Measurements from ENCODE around the gene PSD2.

The PSD2 gene

DNA sequence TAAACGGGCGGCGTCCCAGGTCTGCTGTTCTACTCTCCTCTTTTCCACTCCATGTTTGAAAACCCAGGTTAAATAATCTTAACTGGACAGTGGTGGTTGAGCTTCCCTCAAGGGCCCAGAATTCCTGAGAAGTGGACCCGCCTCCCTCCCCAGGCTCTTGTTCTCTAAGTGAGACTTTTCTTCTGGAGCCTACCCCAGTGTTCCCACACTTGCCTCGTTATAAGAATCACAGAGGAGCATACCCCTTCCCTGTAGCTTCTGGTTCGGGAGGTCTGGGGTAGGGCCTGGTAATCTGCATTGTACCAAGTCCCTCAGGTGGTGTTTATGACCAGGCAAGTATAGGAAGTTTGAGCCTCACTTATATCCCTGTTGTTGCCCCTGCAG lies 12.0 kb downstream of the PSD2 start:
- TF ChIP-seq, protein P1, sequence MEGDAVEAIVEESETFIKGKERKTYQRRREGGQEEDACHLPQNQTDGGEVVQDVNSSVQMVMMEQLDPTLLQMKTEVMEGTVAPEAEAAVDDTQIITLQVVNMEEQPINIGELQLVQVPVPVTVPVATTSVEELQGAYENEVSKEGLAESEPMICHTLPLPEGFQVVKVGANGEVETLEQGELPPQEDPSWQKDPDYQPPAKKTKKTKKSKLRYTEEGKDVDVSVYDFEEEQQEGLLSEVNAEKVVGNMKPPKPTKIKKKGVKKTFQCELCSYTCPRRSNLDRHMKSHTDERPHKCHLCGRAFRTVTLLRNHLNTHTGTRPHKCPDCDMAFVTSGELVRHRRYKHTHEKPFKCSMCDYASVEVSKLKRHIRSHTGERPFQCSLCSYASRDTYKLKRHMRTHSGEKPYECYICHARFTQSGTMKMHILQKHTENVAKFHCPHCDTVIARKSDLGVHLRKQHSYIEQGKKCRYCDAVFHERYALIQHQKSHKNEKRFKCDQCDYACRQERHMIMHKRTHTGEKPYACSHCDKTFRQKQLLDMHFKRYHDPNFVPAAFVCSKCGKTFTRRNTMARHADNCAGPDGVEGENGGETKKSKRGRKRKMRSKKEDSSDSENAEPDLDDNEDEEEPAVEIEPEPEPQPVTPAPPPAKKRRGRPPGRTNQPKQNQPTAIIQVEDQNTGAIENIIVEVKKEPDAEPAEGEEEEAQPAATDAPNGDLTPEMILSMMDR (IDR thresholded peaks at IDR 0.05; ENCODE audit: control insufficient read depth, extremely low read depth, insufficient read depth): no peak
- no peak for DNase-seq (ENCODE audit: low read depth)
- no peak overlapping the region for H3K4me3 ChIP-seq (ENCODE audit: low read depth, low read length)

DNA sequence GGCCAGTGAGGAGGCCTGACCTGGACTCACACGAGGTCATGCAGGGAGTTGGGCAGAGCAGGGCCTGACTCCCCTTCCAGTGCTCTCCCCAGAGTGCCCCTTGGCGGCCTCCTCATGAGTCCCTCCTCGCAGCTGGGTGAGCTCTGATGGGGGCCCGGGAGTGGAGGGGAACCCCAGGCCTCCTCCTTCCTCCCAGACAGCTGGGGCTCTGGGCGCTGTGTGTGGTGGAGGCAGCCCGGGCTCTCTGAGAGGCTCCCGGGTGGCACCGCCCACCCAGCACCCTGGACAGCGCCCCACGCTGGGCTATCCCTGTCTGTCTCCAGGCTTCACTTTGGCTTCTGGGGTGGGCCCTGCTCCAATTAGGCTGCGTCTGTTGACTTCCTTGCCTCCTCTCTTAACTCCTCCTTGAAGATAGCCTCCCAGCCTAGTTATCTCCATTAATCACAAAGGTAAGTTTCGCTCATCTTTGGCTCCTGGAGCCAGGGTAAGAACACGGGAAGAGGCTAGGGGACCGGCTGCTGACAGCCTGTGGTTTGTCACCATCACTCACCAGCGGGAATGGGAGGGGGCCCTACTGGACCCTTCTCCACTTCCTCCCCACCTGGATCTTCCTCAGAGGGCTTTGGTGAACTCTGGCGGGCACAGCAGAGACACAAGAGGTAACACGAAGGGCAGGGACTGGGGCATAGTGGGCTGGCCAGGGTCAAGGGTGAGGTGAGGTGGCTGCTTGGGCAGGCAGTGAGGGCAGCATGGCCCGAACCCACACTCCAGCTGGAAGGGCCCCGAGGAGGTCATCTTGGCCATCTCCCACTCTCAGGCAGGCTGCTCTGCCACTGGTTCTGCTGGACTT lies 13.1 kb downstream of the PSD2 start:
- no peak overlapping the region for H3K4me3 ChIP-seq (ENCODE audit: low read depth, low read length)
- TF ChIP-seq, protein P1 (IDR thresholded peaks at IDR 0.05; ENCODE audit: control insufficient read depth, extremely low read depth, insufficient read depth): no peak
- no peak for DNase-seq (ENCODE audit: low read depth)

DNA sequence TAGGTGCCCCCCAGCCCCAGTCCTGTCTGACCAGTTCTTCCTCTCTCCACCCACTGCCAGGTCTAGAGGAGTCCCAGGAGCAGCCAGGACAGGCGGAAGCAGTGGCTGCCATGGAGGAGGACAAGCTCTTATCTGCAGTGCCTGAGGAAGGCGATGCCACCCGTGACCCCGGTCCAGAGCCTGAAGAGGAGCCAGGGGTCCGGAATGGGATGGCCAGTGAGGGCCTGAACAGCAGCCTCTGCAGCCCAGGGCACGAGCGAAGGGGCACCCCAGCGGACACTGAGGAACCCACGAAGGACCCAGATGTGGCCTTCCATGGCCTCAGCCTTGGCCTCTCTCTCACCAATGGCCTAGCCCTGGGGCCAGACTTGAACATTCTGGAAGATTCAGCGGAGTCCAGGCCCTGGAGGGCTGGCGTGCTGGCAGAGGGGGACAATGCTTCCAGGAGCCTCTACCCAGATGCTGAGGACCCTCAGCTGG lies 13.8 kb downstream of the PSD2 start:
- TF ChIP-seq, protein P1 (IDR thresholded peaks at IDR 0.05; ENCODE audit: control insufficient read depth, extremely low read depth, insufficient read depth): no peak
- no peak for DNase-seq (ENCODE audit: low read depth)
- H3K4me3 ChIP-seq (ENCODE audit: low read depth, low read length): no peak overlapping the region

DNA sequence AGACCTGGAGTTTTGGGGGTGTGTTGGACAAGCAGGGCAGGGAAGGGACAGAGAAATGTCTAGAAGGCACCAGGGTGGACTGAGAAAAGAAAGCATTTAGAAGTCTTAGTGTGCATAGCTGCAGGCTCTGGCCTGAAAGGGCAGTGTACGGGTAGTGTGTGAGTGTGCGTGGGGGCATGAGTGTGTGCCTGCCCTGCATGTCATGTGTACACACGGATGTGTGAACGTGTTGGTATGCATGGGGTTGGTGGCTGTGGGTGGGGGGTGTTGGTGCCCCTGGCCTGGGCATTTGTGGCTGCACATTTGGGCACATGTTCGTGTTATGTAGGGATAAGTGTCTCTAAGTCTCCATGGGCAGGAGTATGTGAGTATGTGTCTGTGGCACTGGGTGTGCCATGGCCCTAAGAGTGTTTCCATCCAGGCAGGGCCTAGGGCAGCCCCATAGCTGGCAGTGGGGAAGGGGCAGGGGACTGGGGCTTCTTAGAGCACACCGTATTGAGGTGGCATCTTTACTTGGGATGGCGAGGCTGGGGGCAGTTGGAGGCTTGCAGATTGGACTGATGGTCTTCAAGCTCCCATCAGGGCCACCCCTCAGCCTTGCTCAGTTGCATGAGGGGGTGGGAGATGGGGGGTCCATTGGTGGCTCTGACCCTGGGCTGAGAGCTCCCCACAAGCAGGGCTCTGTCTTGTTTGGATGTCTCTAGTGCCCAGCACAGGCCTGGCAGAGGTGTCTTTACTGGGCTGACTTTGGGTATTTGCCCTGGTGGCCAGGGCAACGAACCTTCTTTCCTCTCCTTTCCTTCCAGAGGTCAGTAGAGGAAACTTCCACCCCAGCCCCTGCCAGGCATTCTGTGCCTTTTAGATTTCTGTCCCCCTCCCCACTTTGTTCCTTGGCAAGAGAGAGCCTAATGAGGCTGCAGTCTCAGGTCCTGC lies 15.0 kb downstream of the PSD2 start:
- TF ChIP-seq, protein P1 (IDR thresholded peaks at IDR 0.05; ENCODE audit: control insufficient read depth, extremely low read depth, insufficient read depth): no peak
- no peak overlapping the region for H3K4me3 ChIP-seq (ENCODE audit: low read depth, low read length)
- no peak for DNase-seq (ENCODE audit: low read depth)

DNA sequence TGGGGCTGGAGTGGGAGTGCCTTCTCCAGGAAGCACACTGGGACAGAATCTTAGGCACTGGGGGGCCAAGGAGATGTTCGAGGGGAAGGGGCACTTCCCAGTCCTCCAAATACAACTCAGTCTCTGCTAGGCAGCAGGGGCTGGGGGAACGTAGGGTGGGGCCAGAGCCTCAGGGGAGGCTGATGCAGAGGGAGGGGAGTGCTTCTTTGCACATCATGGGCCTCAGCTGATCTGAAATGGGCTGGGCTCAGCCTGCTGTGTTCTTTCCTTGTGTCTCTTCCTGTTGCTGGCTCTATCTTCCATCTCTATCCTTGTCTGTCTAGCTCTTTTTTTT lies 15.6 kb downstream of the PSD2 start:
- TF ChIP-seq, protein P1 (IDR thresholded peaks at IDR 0.05; ENCODE audit: control insufficient read depth, extremely low read depth, insufficient read depth): no peak
- H3K4me3 ChIP-seq (ENCODE audit: low read depth, low read length): no peak overlapping the region
- no peak for DNase-seq (ENCODE audit: low read depth)

DNA sequence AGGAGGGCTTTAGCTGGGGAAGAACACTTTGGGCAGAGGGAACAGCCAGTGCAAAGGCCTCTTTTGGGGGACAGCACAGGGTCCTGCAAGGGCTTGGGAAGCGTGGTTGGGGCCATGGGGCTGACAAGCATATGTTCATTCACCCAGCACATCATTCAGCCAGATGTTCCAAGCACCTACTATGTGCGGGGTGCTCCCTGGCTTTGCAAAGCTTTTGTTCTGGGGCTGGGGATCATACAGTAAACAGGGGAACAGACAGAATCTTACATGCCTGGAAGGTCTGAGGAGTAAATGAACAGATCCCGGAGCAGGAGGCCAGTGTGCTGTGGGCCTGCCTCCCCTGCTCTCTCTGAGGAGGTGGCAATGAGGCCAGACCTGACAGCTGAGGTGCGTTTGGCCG lies 16.7 kb downstream of the PSD2 start:
- DNase-seq (ENCODE audit: low read depth): no peak
- TF ChIP-seq, protein P1 (IDR thresholded peaks at IDR 0.05; ENCODE audit: control insufficient read depth, extremely low read depth, insufficient read depth): no peak
- H3K4me3 ChIP-seq (ENCODE audit: low read depth, low read length): no peak overlapping the region

Data from LNCaP clone FGC (cell line).